Measurements from ENCODE around the gene CD38. TPM values are rescaled to one million over a fixed set of nuclear protein-coding genes. Genes with fewer than 3 reads are reported as not detected.
"Not testable (repeated sequence)": the region's sequence is repeated elsewhere in the genome, so short reads cannot be mapped to it uniquely, and the experiment has no call there.

Gene CD38
- total RNA-seq = 1 to 10 TPM; 1.4 to 3.2 TPM
- polyA plus RNA-seq = 1 to 10 TPM; 2.0 to 7.7 (median 5.9) TPM
- total RNA-seq = 1.5 to 45.7 (median 6.0) reads per million in 6 experiments

- Mint-ChIP-seq H3K36me3 (peaks cover under 1 to 4% (median under 1%) of the 10 kb centered on the region in 3 donors), H3K27ac (peak within 1 kb of the TSS; percentile 24 to 88 (median 75)), H3K27me3 (no peaks in the 10 kb centered on the region), H3K4me3 (peak within 1 kb of the TSS; percentile 78 to 95 (median 89)), H3K4me1 (peaks cover 22 to 71% (median 54%) of the 10 kb centered on the region in 4 donors), H3K9me3 (no peaks in the 10 kb centered on the region)
- ATAC-seq (peak; percentile 61 to 74), DNase-seq (peak in 8 of 10 donors; percentile 28 to 56 (median 36))
- POLR2A ChIA-PET = interaction anchor here (1.2 to 1.5 kb wide), 2 partner anchors 9 to 12 kb away, joined by 4 to 7 read pairs; no protein-coding TSS in a partner anchor
Observed at GRCh38 chr4:15778289-15779241, at the start of gene CD38. TSS of gene CD38 (plus strand) at chr4:15778328. CDS start at chr4:15778415, 87 bp downstream.

GRCh38 chr4:15729910-15730533 is 48.1 kb upstream of the CD38 start:
- POLR2A ChIA-PET = no interaction called here
- DNase-seq (peak in 8 of 10 donors; percentile 9 to 66 (median 44)), ATAC-seq (peak; percentile 33 to 46)
- Mint-ChIP-seq H3K27me3 (no peaks in the 10 kb centered on the region), H3K4me3 (no peak overlapping the region), H3K9me3 (no peaks in the 10 kb centered on the region), H3K36me3 (no peaks in the 10 kb centered on the region), H3K27ac (no peak overlapping the region), H3K4me1 (peaks cover 12 to 18% (median 13%) of the 10 kb centered on the region in 4 donors)

GRCh38 chr4:15733061-15733460 is 45.1 kb upstream of the CD38 start:
- ATAC-seq, H3K9me3 Mint-ChIP-seq, H3K4me3 Mint-ChIP-seq, POLR2A ChIA-PET, H3K36me3 Mint-ChIP-seq, H3K27me3 Mint-ChIP-seq, DNase-seq, H3K27ac Mint-ChIP-seq: not testable (repeated sequence)
- H3K4me1 Mint-ChIP-seq = peaks cover 11 to 37% (median 22%) of the 10 kb centered on the region in 4 donors

GRCh38 chr4:15735536-15735935 is 42.6 kb upstream of the CD38 start:
- Mint-ChIP-seq H3K9me3 (peaks cover 0 to 7% (median 0%) of the 10 kb centered on the region in 9 donors), H3K27me3 (no peaks in the 10 kb centered on the region), H3K36me3 (peaks cover 0 to 4% (median 0%) of the 10 kb centered on the region in 3 donors), H3K4me3 (no peak overlapping the region), H3K27ac (no peak overlapping the region), H3K4me1 (peaks cover 11 to 37% (median 22%) of the 10 kb centered on the region in 4 donors)
- no peak for DNase-seq
- ATAC-seq = no peak
- POLR2A ChIA-PET = no interaction called here

- H3K27me3 Mint-ChIP-seq = no peaks in the 10 kb centered on the region
- H3K27ac Mint-ChIP-seq = peak overlapping the region in 1 of 10 donors; percentile 12
- ATAC-seq (no peak), DNase-seq (no peak)
- POLR2A ChIA-PET = interaction anchor here (0.5 kb wide), 1 partner anchor 23 kb away, joined by 5 read pairs; no protein-coding TSS in a partner anchor
- peaks cover 0 to 8% (median 7%) of the 10 kb centered on the region in 9 donors for H3K9me3 Mint-ChIP-seq
- peaks cover 0 to 10% (median 7%) of the 10 kb centered on the region in 3 donors for H3K36me3 Mint-ChIP-seq
- no peak overlapping the region for H3K4me3 Mint-ChIP-seq
- H3K4me1 Mint-ChIP-seq = peaks cover 11 to 37% (median 22%) of the 10 kb centered on the region in 4 donors
Observed at GRCh38 chr4:15736514-15737050, 41.5 kb upstream of the CD38 start.

GRCh38 chr4:15737255-15737654 is 40.9 kb upstream of the CD38 start:
- no peaks in the 10 kb centered on the region for H3K27me3 Mint-ChIP-seq
- H3K9me3 Mint-ChIP-seq = peaks cover 0 to 15% (median 8%) of the 10 kb centered on the region in 9 donors
- peaks cover 0 to 13% (median 11%) of the 10 kb centered on the region in 3 donors for H3K36me3 Mint-ChIP-seq
- H3K4me3 Mint-ChIP-seq = no peak overlapping the region
- DNase-seq (no peak), ATAC-seq (no peak)
- H3K4me1 Mint-ChIP-seq = peaks cover 11 to 37% (median 22%) of the 10 kb centered on the region in 4 donors
- POLR2A ChIA-PET = interaction anchor here (0.5 to 0.6 kb wide), 2 partner anchors 17 to 24 kb away, joined by 3 to 5 read pairs; no protein-coding TSS in a partner anchor
- H3K27ac Mint-ChIP-seq = peak overlapping the region in 1 of 10 donors; percentile 69

GRCh38 chr4:15738877-15739276 is 39.3 kb upstream of the CD38 start:
- POLR2A ChIA-PET = interaction anchor here (1.5 kb wide), 1 partner anchor 27 kb away, joined by 4 read pairs; no protein-coding TSS in a partner anchor
- H3K4me1 Mint-ChIP-seq = peaks cover 9 to 31% (median 20%) of the 10 kb centered on the region in 4 donors
- no peak for ATAC-seq

GRCh38 chr4:15740764-15741404 is 37.2 kb upstream of the CD38 start:
- H3K27me3 Mint-ChIP-seq = no peaks in the 10 kb centered on the region
- POLR2A ChIA-PET = interaction anchor here (1.2 kb wide), 1 partner anchor 25 kb away, joined by 3 read pairs; no protein-coding TSS in a partner anchor
- peaks cover 0 to 27% (median 14%) of the 10 kb centered on the region in 9 donors for H3K9me3 Mint-ChIP-seq
- ATAC-seq = no peak
- H3K36me3 Mint-ChIP-seq = peaks cover 0 to 26% (median 14%) of the 10 kb centered on the region in 3 donors
- DNase-seq = no peak
- peaks cover 3 to 17% (median 9%) of the 10 kb centered on the region in 4 donors for H3K4me1 Mint-ChIP-seq
- H3K27ac Mint-ChIP-seq = no peak overlapping the region
- H3K4me3 Mint-ChIP-seq = no peak overlapping the region

More at GRCh38 chr4:15738877-15739276, 39.3 kb upstream of the CD38 start:
- no peak for DNase-seq
- H3K27ac Mint-ChIP-seq = no peak overlapping the region
- H3K4me3 Mint-ChIP-seq = no peak overlapping the region
- peaks cover 0 to 18% (median 14%) of the 10 kb centered on the region in 3 donors for H3K36me3 Mint-ChIP-seq
- peaks cover 0 to 25% (median 14%) of the 10 kb centered on the region in 9 donors for H3K9me3 Mint-ChIP-seq
- no peaks in the 10 kb centered on the region for H3K27me3 Mint-ChIP-seq

- H3K9me3 Mint-ChIP-seq = peaks cover 0 to 38% (median 17%) of the 10 kb centered on the region in 9 donors
Observed at GRCh38 chr4:15742083-15742582, 36.0 kb upstream of the CD38 start.

GRCh38 chr4:15742637-15743036 is 35.5 kb upstream of the CD38 start:
- no peak for DNase-seq
- Mint-ChIP-seq H3K4me3 (no peak overlapping the region), H3K36me3 (peaks cover 0 to 32% (median 14%) of the 10 kb centered on the region in 3 donors), H3K27ac (peak overlapping the region in 2 of 10 donors; percentile 12 to 16), H3K9me3 (peaks cover 0 to 38% (median 17%) of the 10 kb centered on the region in 9 donors), H3K4me1 (peaks cover 1 to 5% (median 3%) of the 10 kb centered on the region in 4 donors), H3K27me3 (no peaks in the 10 kb centered on the region)
- no peak for ATAC-seq
- POLR2A ChIA-PET = no interaction called here

More at GRCh38 chr4:15742083-15742582, 36.0 kb upstream of the CD38 start:
- ATAC-seq (no peak), DNase-seq (no peak)
- Mint-ChIP-seq H3K27me3 (no peaks in the 10 kb centered on the region), H3K27ac (no peak overlapping the region), H3K4me3 (no peak overlapping the region), H3K4me1 (peaks cover 3 to 10% (median 7%) of the 10 kb centered on the region in 4 donors), H3K36me3 (peaks cover 0 to 32% (median 14%) of the 10 kb centered on the region in 3 donors)
- POLR2A ChIA-PET = interaction anchor here (1.2 kb wide), 1 partner anchor 24 kb away, joined by 3 read pairs; no protein-coding TSS in a partner anchor

- POLR2A ChIA-PET = no interaction called here
- Mint-ChIP-seq H3K36me3 (peaks cover 0 to 32% (median 14%) of the 10 kb centered on the region in 3 donors), H3K27ac (no peak overlapping the region), H3K4me1 (peaks cover 0 to 5% (median under 1%) of the 10 kb centered on the region in 4 donors), H3K27me3 (no peaks in the 10 kb centered on the region), H3K9me3 (peaks cover 0 to 38% (median 17%) of the 10 kb centered on the region in 9 donors), H3K4me3 (no peak overlapping the region)
- ATAC-seq = no peak
- DNase-seq = no peak
Observed at GRCh38 chr4:15744016-15744545, 34.0 kb upstream of the CD38 start.

Measured in naive thymus-derived CD8-positive, alpha-beta T cell (primary cell).